PC-9 (cell line): ENCODE results near the gene GPATCH1. TPM values are rescaled to one million over a fixed set of nuclear protein-coding genes. Genes with fewer than 3 reads are reported as not detected.

ENCODE experiments used
- BruUV-seq: library from RNA; stranded (reverse); fragments of 400-500 nt; replicated peaks from 2 replicates; lab custom pipeline; 2021; lab: Mats Ljungman, UMichigan
- CTCF ChIA-PET: fragments of 300-600 bp; sonication (Branson Sonifier 250); formaldehyde crosslinking; loops from one replicate; lab custom pipeline; 2022; ENCODE audit warnings: antibody characterized with exemption; lab: Charles Lee
- POLR2A ChIA-PET: fragments of 300-600 bp; sonication (Branson Sonifier 250); formaldehyde crosslinking; loops from one replicate; lab custom pipeline; 2022; ENCODE audit warnings: antibody characterized with exemption; ENCODE audit not compliant: unreplicated experiment; lab: Charles Lee
- DNase-seq, 2 experiments: peaks; one replicate each; pipeline versions ENCODE4 v3.0.0 to v3.0.0-alpha.2; 2015 to 2022; ENCODE audit warnings: mixed read lengths in 1 of 2
- H2AFZ ChIP-seq: fragments of 200-600 bp; sonication (generic); 2 replicates; pipeline ENCODE4 v1.8.1; 2017; ENCODE audit warnings: antibody characterized with exemption
- H3F3A ChIP-seq: fragments of 200-600 bp; sonication (generic); 2 replicates; pipeline ENCODE4 v1.8.1; 2017; ENCODE audit warnings: antibody characterized with exemption, mild to moderate bottlenecking, low read depth; ENCODE audit not compliant: insufficient read depth
- H3K27ac ChIP-seq: fragments of 200-600 bp; sonication (generic); 2 replicates; pipeline ENCODE4 v1.6.1; 2016; ENCODE audit warnings: mixed run types
- H3K27me3 ChIP-seq: fragments of 200-600 bp; sonication (generic); 2 replicates; pipeline ENCODE4 v1.6.1; 2016; ENCODE audit warnings: low read depth, mixed run types; ENCODE audit not compliant: insufficient read depth
- H3K36me3 ChIP-seq: fragments of 200-600 bp; sonication (generic); 2 replicates; pipeline ENCODE4 v1.6.1; 2016; ENCODE audit warnings: low read depth, mixed run types
- H3K4me1 ChIP-seq: fragments of 200-600 bp; sonication (generic); replicated peaks from 2 replicates; pipeline ENCODE4 v1.6.1; 2016; ENCODE audit warnings: mixed run types; ENCODE audit not compliant: insufficient read depth
- H3K4me2 ChIP-seq: fragments of 200-600 bp; sonication (generic); 2 replicates; pipeline ENCODE4 v1.6.1; 2017; ENCODE audit warnings: mixed run types
- H3K4me3 ChIP-seq: fragments of 200-600 bp; sonication (generic); 2 replicates; pipeline ENCODE4 v1.6.1; 2016; ENCODE audit warnings: mixed run types
- H3K79me2 ChIP-seq: fragments of 200-600 bp; sonication (generic); 2 replicates; pipeline ENCODE4 v1.6.1; 2017; ENCODE audit warnings: low read depth, mixed run types
- H3K9me2 ChIP-seq: fragments of 200-600 bp; sonication (generic); 2 replicates; pipeline ENCODE4 v1.8.1; 2017; ENCODE audit warnings: mild to moderate bottlenecking; ENCODE audit not compliant: insufficient read depth
- H3K9me3 ChIP-seq: fragments of 200-600 bp; sonication (generic); 2 replicates; pipeline ENCODE4 v1.8.1; 2016; ENCODE audit warnings: low read depth; ENCODE audit not compliant: insufficient read depth
- H4K20me1 ChIP-seq: fragments of 200-600 bp; sonication (generic); 2 replicates; pipeline ENCODE4 v1.8.1; 2017; ENCODE audit not compliant: insufficient read depth
- EZH2 ChIP-seq: fragments of 200-600 bp; sonication (generic); IDR thresholded peaks from 2 replicates; pipeline ENCODE4 v1.8.0; 2017; ENCODE audit warnings: antibody characterized with exemption, low read depth
- intact Hi-C: fragments of 100-400 bp; cut with micrococcal nuclease; formaldehyde crosslinking; loops from one replicate; pipeline ENCODE4 v1.10.0; 2022; ENCODE audit not compliant: unreplicated experiment
- total RNA-seq: library from RNA; stranded (reverse); gene quantifications from 2 replicates; pipeline ENCODE4 v1.2.3, GENCODE V29; 2021
- TF ChIP-seq, protein P1 (sequence below): fragments of 200-600 bp; sonication (generic); conservative IDR thresholded peaks from 2 replicates; pipeline ENCODE4 v1.6.1; 2017; ENCODE audit warnings: mixed run types, antibody characterized with exemption, mild to moderate bottlenecking, moderate library complexity

GPATCH1 gene
- total RNA-seq, 1 experiment from 2014 or later = 11.0 TPM

DNA sequence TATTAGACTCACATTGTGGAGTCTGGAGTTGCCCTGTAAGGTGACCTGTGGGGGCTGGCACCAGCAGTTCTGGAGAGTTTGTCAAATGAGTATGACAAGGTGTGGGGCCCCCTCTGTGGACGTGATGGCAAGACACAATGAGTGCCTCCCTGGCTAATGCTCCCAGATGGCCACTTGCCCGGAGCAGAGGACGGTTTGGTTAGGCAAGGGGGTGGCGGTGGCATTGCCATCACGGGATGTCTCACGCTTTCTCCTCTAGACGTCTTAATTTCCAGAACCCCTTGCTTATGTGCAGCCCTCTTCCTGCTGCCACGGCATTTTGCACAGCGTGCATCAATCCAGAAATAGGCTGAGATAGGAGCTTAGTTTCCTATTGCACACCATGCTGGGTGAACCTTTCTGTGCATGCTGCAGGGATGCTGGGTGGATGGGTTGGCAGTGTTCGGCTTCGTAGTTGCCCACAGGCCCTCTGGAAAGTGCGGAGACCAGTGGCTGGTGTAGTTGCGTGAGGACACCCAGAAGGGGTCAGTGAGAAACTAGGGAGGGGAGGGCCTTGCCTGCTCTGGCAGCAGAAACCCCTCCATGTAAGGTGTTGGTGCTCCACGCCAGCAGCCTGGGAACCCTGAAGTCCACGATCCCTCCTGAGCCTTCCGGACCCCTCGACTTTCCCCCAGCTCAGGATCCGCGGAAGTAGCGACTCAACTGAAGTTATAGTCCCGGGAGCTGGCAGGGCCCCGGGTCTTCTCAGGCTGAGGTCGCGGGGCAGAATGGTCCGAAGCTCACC, 95.1 kb downstream of the GPATCH1 start:
- Histone ChIP-seq H3F3A (peaks cover 22% of the 10 kb centered on the region), H3K9me3 (no peaks in the 10 kb centered on the region), H3K79me2 (peaks cover 7% of the 10 kb centered on the region; the same call in 1 of the 2 replicates), H3K4me2 (peak overlapping the region; percentile 88), H2AFZ (peak overlapping the region; percentile 79), H3K9me2 (no peaks in the 10 kb centered on the region), H4K20me1 (no peaks in the 10 kb centered on the region), H3K4me3 (peak overlapping the region; percentile 86), H3K27me3 (no peaks in the 10 kb centered on the region), H3K36me3 (no peaks in the 10 kb centered on the region), H3K27ac (peak overlapping the region; percentile 60), H3K4me1 (peaks cover 38% of the 10 kb centered on the region)
- TF ChIP-seq EZH2 = no peak
- TF ChIP-seq, protein P1, sequence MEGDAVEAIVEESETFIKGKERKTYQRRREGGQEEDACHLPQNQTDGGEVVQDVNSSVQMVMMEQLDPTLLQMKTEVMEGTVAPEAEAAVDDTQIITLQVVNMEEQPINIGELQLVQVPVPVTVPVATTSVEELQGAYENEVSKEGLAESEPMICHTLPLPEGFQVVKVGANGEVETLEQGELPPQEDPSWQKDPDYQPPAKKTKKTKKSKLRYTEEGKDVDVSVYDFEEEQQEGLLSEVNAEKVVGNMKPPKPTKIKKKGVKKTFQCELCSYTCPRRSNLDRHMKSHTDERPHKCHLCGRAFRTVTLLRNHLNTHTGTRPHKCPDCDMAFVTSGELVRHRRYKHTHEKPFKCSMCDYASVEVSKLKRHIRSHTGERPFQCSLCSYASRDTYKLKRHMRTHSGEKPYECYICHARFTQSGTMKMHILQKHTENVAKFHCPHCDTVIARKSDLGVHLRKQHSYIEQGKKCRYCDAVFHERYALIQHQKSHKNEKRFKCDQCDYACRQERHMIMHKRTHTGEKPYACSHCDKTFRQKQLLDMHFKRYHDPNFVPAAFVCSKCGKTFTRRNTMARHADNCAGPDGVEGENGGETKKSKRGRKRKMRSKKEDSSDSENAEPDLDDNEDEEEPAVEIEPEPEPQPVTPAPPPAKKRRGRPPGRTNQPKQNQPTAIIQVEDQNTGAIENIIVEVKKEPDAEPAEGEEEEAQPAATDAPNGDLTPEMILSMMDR = 0 out of 2 replicates have a peak, but pooled peaks have one; percentile 34
- DNase-seq = peak; percentile 39 to 53
- ChIA-PET POLR2A (interaction anchor here (0.6 to 1.2 kb wide), 6 partner anchors 18 to 624 kb away, joined by 3 to 10 read pairs (median 6); partner anchors contain the start of genes CEBPA, CEBPG, CEP89 and FAAP24), CTCF (no interaction called here)
- intact Hi-C loops = loop anchor here (2.0 to 10.0 kb wide), 5 partner anchors 121 to 594 kb away; partner anchors contain the start of genes CEBPA, FAAP24, NUDT19 and PDCD5
- TSS peak; percentile 62 for BruUV-seq

DNA sequence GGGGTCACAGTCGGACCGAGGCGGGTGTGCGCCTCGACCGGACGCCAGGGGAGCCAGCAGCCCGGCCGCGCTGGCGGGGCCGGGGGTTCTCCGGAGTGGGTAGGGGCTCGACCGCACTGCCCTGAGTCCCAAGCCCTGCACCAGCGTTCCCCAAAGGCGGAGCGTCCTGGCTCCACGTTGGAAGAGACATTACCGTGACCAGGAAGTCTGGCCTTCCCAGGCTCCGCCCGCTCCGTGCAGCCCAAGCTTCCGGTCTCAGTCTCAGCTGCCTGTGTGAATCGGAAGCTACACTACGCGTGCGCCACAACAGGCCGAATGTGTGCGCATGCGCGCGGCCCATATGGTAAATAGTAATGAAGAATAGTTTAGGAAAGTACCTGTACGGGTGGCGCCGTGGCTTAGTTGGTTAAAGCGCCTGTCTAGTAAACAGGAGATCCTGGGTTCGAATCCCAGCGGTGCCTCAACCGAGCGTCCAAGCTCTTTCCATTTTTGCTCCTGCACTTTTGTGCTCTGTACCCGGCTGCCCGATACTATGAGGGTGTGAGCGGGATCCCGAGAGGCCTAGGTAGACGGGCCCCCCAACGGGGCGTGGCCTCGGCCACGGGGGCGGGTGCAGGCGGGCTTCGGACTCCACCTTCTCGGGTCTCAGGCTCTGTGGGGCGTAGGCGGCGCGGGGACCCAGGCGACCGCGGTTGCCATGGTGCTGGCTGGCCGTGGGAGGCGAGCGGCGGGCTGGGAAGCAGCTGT, 95.9 kb downstream of the GPATCH1 start:
- intact Hi-C loops = loop anchor here (2.0 to 10.0 kb wide), 5 partner anchors 122 to 595 kb away; partner anchors contain the start of genes CEBPA, FAAP24, NUDT19 and PDCD5
- Histone ChIP-seq H3K79me2 (peaks cover 7% of the 10 kb centered on the region; the same call in 1 of the 2 replicates), H3K9me3 (no peaks in the 10 kb centered on the region), H3K27me3 (no peaks in the 10 kb centered on the region), H4K20me1 (no peaks in the 10 kb centered on the region), H3K4me1 (peaks cover 32% of the 10 kb centered on the region), H2AFZ (peak overlapping the region; percentile 79), H3K27ac (peak overlapping the region; percentile 60), H3K36me3 (no peaks in the 10 kb centered on the region), H3F3A (peaks cover 17% of the 10 kb centered on the region), H3K4me2 (peak overlapping the region; percentile 88), H3K4me3 (peak overlapping the region; percentile 86), H3K9me2 (no peaks in the 10 kb centered on the region)
- ChIA-PET POLR2A (interaction anchor here (0.6 to 1.2 kb wide), 10 partner anchors 17 to 827 kb away, joined by 3 to 10 read pairs (median 5); partner anchors contain the start of genes CEBPA, CEBPG, CEP89 and FAAP24), CTCF (interaction anchor here (0.7 kb wide), 1 partner anchor 123 kb away, joined by 11 read pairs; no protein-coding TSS in a partner anchor)
- TF ChIP-seq, protein P1 = peak; percentile 3; the same call in 1 of the 2 replicates
- no peak for TF ChIP-seq EZH2
- TSS peak; percentile 100 for BruUV-seq
- DNase-seq = peak; percentile 94 to 98
